ENCODE results near the gene CTNNA2.

The CTNNA2 gene

DNA sequence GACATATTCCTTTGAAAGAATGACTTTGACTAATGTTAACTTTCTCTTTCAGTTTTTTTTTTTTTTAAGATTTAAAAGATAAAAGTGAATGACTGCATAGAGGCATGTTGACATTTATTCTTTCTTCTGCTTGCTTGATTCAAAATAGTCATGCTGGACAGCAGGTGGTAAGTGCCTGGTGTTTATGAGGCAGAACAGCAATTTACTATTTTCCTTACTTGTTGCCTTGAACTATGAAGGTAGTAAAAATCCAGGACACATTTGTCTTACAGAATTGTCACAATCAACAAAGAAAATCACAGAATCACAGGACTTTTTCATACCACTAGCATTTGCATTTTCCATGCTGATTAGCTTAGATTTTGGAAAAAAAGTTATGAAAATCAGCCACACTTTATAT lies 388.3 kb downstream of the CTNNA2 start:
- Histone ChIP-seq H3K4me2 (ENCODE audit: insufficient read depth, low read length) (no peak overlapping the region), H3K27ac (ENCODE audit: low read length) (no peak overlapping the region), H3K79me2 (ENCODE audit: insufficient read depth, low read length) (no peaks in the 10 kb centered on the region), H3K9me3 (ENCODE audit: insufficient read depth, low read length, severe bottlenecking) (no peaks in the 10 kb centered on the region), H3K27me3 (ENCODE audit: insufficient read depth, low read length, poor library complexity) (no peaks in the 10 kb centered on the region), H3K36me3 (ENCODE audit: insufficient read depth, low read length) (no peaks in the 10 kb centered on the region), H3K4me3 (ENCODE audit: low read depth in 1 of 2, low read length in 2 of 2) (no peak overlapping the region), H2AFZ (ENCODE audit: low read depth, low read length) (no peak overlapping the region), H3K9ac (ENCODE audit: low read depth, low read length) (no peak overlapping the region), H3K4me1 (ENCODE audit: insufficient read depth, low read length) (no peaks in the 10 kb centered on the region), H4K20me1 (ENCODE audit: insufficient read depth, low read length) (no peaks in the 10 kb centered on the region)
- no peak for DNase-seq
- TF ChIP-seq, protein P1, sequence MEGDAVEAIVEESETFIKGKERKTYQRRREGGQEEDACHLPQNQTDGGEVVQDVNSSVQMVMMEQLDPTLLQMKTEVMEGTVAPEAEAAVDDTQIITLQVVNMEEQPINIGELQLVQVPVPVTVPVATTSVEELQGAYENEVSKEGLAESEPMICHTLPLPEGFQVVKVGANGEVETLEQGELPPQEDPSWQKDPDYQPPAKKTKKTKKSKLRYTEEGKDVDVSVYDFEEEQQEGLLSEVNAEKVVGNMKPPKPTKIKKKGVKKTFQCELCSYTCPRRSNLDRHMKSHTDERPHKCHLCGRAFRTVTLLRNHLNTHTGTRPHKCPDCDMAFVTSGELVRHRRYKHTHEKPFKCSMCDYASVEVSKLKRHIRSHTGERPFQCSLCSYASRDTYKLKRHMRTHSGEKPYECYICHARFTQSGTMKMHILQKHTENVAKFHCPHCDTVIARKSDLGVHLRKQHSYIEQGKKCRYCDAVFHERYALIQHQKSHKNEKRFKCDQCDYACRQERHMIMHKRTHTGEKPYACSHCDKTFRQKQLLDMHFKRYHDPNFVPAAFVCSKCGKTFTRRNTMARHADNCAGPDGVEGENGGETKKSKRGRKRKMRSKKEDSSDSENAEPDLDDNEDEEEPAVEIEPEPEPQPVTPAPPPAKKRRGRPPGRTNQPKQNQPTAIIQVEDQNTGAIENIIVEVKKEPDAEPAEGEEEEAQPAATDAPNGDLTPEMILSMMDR (IDR thresholded peaks at IDR 0.05; ENCODE audit: borderline replicate concordance, extremely low read depth, low read length, poor library complexity, severe bottlenecking): no peak
- TF ChIP-seq EZH2 (IDR thresholded peaks at IDR 0.05; ENCODE audit: borderline replicate concordance, low read depth, low read length, severe bottlenecking): no peak
- no peak for ATAC-seq (ENCODE audit: insufficient read depth, low read depth)

DNA sequence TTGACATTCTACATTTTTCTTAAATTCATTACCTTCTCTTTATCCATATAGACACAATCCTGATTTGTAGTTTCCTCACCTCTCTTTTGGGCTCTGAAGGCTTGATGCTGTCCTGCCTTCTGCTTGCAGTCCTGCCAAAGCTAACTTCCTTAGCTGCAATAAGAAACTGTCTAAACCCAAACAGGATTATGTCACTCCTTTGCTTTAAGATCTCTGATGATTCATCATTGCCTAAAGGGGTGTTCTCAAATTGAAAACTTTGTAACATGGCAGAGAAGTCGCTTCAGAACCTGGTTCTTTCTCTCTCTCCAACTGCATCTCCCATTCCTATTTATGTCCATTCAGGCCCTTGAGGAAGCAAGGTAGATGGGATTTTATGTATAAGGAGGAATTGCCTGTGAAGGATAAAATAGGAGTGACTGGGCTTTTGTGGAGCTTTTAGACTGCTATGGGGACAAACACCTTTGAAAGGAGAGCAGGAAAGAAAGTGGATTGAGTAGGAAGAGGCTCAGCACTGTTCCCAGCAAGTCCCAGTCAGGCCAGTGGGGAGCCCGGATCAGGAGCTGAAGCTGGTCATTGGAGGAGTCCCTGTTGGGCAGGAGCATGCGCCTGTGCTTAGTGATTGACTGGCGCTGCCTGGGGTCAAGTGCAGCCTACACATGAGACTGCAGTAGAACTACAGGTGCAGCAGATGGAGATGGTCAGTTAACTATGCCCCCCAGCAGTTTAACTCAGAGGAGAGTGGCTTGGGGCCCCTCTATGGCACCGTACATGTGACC lies 390.6 kb downstream of the CTNNA2 start:
- DNase-seq: no peak
- no peak for ATAC-seq (ENCODE audit: insufficient read depth, low read depth)
- no peaks in the 10 kb centered on the region for H3K4me1 ChIP-seq (ENCODE audit: insufficient read depth, low read length)
- no peak overlapping the region for H2AFZ ChIP-seq (ENCODE audit: low read depth, low read length)
- TF ChIP-seq EZH2 (IDR thresholded peaks at IDR 0.05; ENCODE audit: borderline replicate concordance, low read depth, low read length, severe bottlenecking): no peak
- TF ChIP-seq, protein P1 (IDR thresholded peaks at IDR 0.05; ENCODE audit: borderline replicate concordance, extremely low read depth, low read length, poor library complexity, severe bottlenecking): no peak
- no peak overlapping the region for H3K9ac ChIP-seq (ENCODE audit: low read depth, low read length)
- no peaks in the 10 kb centered on the region for H3K36me3 ChIP-seq (ENCODE audit: insufficient read depth, low read length)
- H3K79me2 ChIP-seq (ENCODE audit: insufficient read depth, low read length): no peaks in the 10 kb centered on the region
- H3K27me3 ChIP-seq (ENCODE audit: insufficient read depth, low read length, poor library complexity): peaks cover 3% of the 10 kb centered on the region
- H3K9me3 ChIP-seq (ENCODE audit: insufficient read depth, low read length, severe bottlenecking): no peaks in the 10 kb centered on the region
- H3K4me3 ChIP-seq (ENCODE audit: low read depth in 1 of 2, low read length in 2 of 2): no peak overlapping the region
- no peak overlapping the region for H3K4me2 ChIP-seq (ENCODE audit: insufficient read depth, low read length)
- no peaks in the 10 kb centered on the region for H4K20me1 ChIP-seq (ENCODE audit: insufficient read depth, low read length)
- H3K27ac ChIP-seq (ENCODE audit: low read length): no peak overlapping the region

DNA sequence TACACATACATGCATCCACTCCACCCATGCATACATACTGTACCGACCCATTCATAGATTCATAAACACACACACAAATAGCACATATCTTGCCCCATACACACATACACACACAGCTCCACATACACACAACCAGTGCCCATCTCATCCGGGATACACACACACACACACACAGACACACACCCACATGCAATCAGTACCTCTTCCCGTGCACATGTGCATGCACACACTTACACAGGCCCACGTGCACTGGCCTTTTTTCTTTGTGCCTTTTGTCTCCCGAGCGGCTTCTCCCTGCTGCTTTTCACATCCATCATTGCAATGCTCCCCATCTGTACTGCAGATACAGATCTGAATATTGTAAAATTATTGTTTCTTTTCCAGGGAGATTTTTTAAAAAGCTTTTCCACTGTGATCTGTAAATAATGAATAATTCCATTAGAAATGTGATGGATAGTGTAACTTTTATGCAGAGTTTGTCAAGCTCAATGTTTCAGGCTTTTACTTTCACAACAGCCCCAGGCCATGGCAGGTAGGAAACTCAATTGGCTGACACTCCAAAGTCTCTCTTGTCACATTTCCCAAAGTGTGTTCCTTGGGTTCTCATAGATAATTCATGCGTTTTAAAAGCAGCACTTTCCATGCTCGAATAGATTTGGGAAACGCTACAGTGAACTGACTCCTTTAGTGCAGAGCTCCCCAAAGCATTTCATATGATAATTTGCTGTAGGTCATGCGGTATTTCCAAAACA lies 393.5 kb downstream of the CTNNA2 start:
- no peaks in the 10 kb centered on the region for H4K20me1 ChIP-seq (ENCODE audit: insufficient read depth, low read length)
- TF ChIP-seq, protein P1 (IDR thresholded peaks at IDR 0.05; ENCODE audit: borderline replicate concordance, extremely low read depth, low read length, poor library complexity, severe bottlenecking): no peak
- no peak for TF ChIP-seq EZH2 (IDR thresholded peaks at IDR 0.05; ENCODE audit: borderline replicate concordance, low read depth, low read length, severe bottlenecking)
- H3K27ac ChIP-seq (ENCODE audit: low read length): no peak overlapping the region
- no peaks in the 10 kb centered on the region for H3K4me1 ChIP-seq (ENCODE audit: insufficient read depth, low read length)
- no peaks in the 10 kb centered on the region for H3K79me2 ChIP-seq (ENCODE audit: insufficient read depth, low read length)
- no peaks in the 10 kb centered on the region for H3K9me3 ChIP-seq (ENCODE audit: insufficient read depth, low read length, severe bottlenecking)
- peaks cover 3% of the 10 kb centered on the region for H3K27me3 ChIP-seq (ENCODE audit: insufficient read depth, low read length, poor library complexity)
- DNase-seq (no peak), ATAC-seq (ENCODE audit: insufficient read depth, low read depth) (no peak)
- no peak overlapping the region for H3K4me2 ChIP-seq (ENCODE audit: insufficient read depth, low read length)
- no peaks in the 10 kb centered on the region for H3K36me3 ChIP-seq (ENCODE audit: insufficient read depth, low read length)
- H3K4me3 ChIP-seq (ENCODE audit: low read depth in 1 of 2, low read length in 2 of 2): no peak overlapping the region
- H3K9ac ChIP-seq (ENCODE audit: low read depth, low read length): no peak overlapping the region
- no peak overlapping the region for H2AFZ ChIP-seq (ENCODE audit: low read depth, low read length)
